Endothelial cell of umbilical vein (primary cell): Measurements from ENCODE around the gene IGSF11.

Source experiments
- EZH2 ChIP-seq: IDR thresholded peaks from 2 replicates; pipeline ENCODE4 v1.6.1; 2012; ENCODE audit warnings: borderline replicate concordance, low read depth, mild to moderate bottlenecking, moderate library complexity, low read length, inconsistent platforms; ENCODE audit not compliant: severe bottlenecking
- FOS ChIP-seq: IDR thresholded peaks from 2 replicates; pipeline ENCODE4 v1.6.1; 2011; ENCODE audit warnings: mild to moderate bottlenecking, low read length, moderate library complexity, borderline replicate concordance; ENCODE audit not compliant: insufficient read depth
- GATA2 ChIP-seq: IDR thresholded peaks from 2 replicates; pipeline ENCODE4 v1.7.0; 2011; ENCODE audit warnings: low read depth, mild to moderate bottlenecking, moderate library complexity, mixed read lengths, low read length; ENCODE audit not compliant: insufficient read length, insufficient read depth
- JUN ChIP-seq: IDR thresholded peaks from 2 replicates; pipeline ENCODE4 v1.6.1; 2011; ENCODE audit warnings: borderline replicate concordance, low read depth; ENCODE audit not compliant: insufficient read length, insufficient read depth
- MYC ChIP-seq: IDR thresholded peaks from one replicate; pipeline ENCODE4 v1.6.1; 2011; ENCODE audit warnings: mild to moderate bottlenecking, low read depth, low read length
- POLR2A ChIP-seq: IDR thresholded peaks from 2 replicates; pipeline ENCODE4 v1.6.1; 2012; ENCODE audit warnings: low read depth, mild to moderate bottlenecking, control low read depth, low read length
- POLR2AphosphoS5 ChIP-seq: IDR thresholded peaks from 2 replicates; pipeline ENCODE4 v1.6.1; 2012; ENCODE audit warnings: low read depth, mild to moderate bottlenecking, control low read depth, low read length, moderate library complexity; ENCODE audit not compliant: insufficient read depth
- TF ChIP-seq, protein P1 (sequence below), 2 donors: IDR thresholded peaks; 1 replicate in 1 of 2; 2 replicates in 1 of 2; pipeline ENCODE4 v1.5.1; 2011; ENCODE audit warnings: low read length in 2 of 2, mild to moderate bottlenecking in 2 of 2, moderate library complexity in 2 of 2, control low read depth in 1 of 2, inconsistent platforms in 1 of 2, low read depth in 1 of 2; ENCODE audit not compliant: insufficient read depth in 1 of 2; ENCODE audit errors: extremely low read depth in 1 of 2
- TF ChIP-seq, protein P2 (sequence below): IDR thresholded peaks from 2 replicates; pipeline ENCODE4 v1.6.1; 2011; ENCODE audit not compliant: insufficient read depth, insufficient read length

DNA sequence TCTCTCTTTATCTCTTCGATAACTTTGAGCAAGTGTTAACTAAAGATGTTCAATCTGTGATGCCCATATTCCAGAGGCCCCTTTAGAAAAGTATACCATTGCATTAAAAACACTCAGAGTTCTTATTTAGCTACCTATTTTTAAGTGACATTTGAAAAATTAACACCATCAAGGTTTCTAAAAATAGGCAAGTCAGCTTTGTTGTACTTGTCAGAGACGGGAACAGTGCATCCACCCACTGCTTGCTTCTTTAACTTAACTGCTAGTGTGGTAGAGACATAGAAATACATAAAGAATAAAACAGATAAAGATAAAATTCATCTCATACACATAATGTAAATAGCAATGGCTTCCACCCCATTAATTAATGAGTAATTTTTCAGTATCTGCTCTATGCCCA is 66.0 kb downstream of the IGSF11 start:
- no peak for TF ChIP-seq POLR2AphosphoS5
- TF ChIP-seq, protein P1, sequence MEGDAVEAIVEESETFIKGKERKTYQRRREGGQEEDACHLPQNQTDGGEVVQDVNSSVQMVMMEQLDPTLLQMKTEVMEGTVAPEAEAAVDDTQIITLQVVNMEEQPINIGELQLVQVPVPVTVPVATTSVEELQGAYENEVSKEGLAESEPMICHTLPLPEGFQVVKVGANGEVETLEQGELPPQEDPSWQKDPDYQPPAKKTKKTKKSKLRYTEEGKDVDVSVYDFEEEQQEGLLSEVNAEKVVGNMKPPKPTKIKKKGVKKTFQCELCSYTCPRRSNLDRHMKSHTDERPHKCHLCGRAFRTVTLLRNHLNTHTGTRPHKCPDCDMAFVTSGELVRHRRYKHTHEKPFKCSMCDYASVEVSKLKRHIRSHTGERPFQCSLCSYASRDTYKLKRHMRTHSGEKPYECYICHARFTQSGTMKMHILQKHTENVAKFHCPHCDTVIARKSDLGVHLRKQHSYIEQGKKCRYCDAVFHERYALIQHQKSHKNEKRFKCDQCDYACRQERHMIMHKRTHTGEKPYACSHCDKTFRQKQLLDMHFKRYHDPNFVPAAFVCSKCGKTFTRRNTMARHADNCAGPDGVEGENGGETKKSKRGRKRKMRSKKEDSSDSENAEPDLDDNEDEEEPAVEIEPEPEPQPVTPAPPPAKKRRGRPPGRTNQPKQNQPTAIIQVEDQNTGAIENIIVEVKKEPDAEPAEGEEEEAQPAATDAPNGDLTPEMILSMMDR (IDR thresholded peaks at IDR 0.05; ENCODE audit: extremely low read depth in 1 of 2, insufficient read depth in 1 of 2, low read depth in 1 of 2, low read length in 2 of 2): no peak
- TF ChIP-seq POLR2A: no peak
- TF ChIP-seq EZH2: no peak
- no peak for TF ChIP-seq JUN
- TF ChIP-seq, protein P2, sequence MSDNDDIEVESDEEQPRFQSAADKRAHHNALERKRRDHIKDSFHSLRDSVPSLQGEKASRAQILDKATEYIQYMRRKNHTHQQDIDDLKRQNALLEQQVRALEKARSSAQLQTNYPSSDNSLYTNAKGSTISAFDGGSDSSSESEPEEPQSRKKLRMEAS: no peak
- no peak for TF ChIP-seq GATA2
- no peak for TF ChIP-seq FOS
- no peak for TF ChIP-seq MYC
